ENCODE results near the gene AKT2.
A peak's percentile ranks its signal among the peaks of the same experiment; 100 is the strongest.

AKT2 gene

DNA sequence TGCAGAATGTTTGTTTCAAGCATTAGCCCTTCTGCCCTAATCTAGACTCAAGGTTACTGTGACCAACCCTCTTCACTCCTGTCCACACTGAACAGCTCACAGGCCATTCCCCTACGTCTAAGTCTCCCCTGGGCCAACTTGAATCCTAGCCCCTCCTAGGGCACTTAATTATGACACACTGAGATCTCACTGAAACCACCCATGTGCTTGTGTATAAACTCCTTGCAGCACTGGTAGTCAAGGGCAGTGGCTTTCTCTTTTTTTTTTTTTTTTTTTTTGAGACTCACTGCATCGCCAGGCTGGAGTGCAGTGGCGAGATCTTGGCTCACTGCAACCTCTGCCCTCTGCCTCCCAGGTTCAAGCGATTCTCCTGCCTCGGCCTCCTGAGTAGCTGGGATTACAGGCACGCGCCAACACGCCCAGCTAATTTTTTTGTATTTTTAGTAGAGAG, 1.9 kb upstream of the AKT2 start:
- H3F3A ChIP-seq (ENCODE audit: low read depth), result peaks cover 3% of the 10 kb centered on the region; the same call in 1 of the 2 replicates
- H3K4me1 ChIP-seq (ENCODE audit: insufficient read depth, low read length, poor library complexity, severe bottlenecking), result peaks cover 34% of the 10 kb centered on the region
- H2AFZ ChIP-seq (ENCODE audit: low read length), result 0 out of 2 replicates have a peak overlapping the region, but pooled peaks have one; percentile 16
- no peaks in the 10 kb centered on the region for H3K9me3 ChIP-seq (ENCODE audit: insufficient read depth, low read depth, low read length)
- no peaks in the 10 kb centered on the region for H3K27me3 ChIP-seq (ENCODE audit: insufficient read depth, low read length, poor library complexity, severe bottlenecking)
- peaks cover 21% of the 10 kb centered on the region for H4K20me1 ChIP-seq (ENCODE audit: insufficient read depth, low read length, poor library complexity, severe bottlenecking)
- H3K79me2 ChIP-seq (ENCODE audit: insufficient read depth, low read length), result peaks cover 28% of the 10 kb centered on the region
- peak overlapping the region; percentile 73 for H3K9ac ChIP-seq (ENCODE audit: low read depth, low read length, poor library complexity, severe bottlenecking)
- TF ChIP-seq, protein P1, sequence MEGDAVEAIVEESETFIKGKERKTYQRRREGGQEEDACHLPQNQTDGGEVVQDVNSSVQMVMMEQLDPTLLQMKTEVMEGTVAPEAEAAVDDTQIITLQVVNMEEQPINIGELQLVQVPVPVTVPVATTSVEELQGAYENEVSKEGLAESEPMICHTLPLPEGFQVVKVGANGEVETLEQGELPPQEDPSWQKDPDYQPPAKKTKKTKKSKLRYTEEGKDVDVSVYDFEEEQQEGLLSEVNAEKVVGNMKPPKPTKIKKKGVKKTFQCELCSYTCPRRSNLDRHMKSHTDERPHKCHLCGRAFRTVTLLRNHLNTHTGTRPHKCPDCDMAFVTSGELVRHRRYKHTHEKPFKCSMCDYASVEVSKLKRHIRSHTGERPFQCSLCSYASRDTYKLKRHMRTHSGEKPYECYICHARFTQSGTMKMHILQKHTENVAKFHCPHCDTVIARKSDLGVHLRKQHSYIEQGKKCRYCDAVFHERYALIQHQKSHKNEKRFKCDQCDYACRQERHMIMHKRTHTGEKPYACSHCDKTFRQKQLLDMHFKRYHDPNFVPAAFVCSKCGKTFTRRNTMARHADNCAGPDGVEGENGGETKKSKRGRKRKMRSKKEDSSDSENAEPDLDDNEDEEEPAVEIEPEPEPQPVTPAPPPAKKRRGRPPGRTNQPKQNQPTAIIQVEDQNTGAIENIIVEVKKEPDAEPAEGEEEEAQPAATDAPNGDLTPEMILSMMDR (conservative IDR thresholded peaks at IDR 0.05; ENCODE audit: low read length), result no peak
- TF ChIP-seq EZH2phosphoT487 (IDR thresholded peaks at IDR 0.05; ENCODE audit: borderline replicate concordance), result no peak
- H3K4me2 ChIP-seq (ENCODE audit: low read depth, low read length, poor library complexity, severe bottlenecking), result peak overlapping the region; percentile 75
- H3K36me3 ChIP-seq (ENCODE audit: insufficient read depth, low read length), result no peaks in the 10 kb centered on the region
- H3K9me2 ChIP-seq (replicated peaks; ENCODE audit: low read depth, low read length), result no peaks in the 10 kb centered on the region
- H3K4me3 ChIP-seq (ENCODE audit: low read length, poor library complexity, severe bottlenecking), result no peak overlapping the region

DNA sequence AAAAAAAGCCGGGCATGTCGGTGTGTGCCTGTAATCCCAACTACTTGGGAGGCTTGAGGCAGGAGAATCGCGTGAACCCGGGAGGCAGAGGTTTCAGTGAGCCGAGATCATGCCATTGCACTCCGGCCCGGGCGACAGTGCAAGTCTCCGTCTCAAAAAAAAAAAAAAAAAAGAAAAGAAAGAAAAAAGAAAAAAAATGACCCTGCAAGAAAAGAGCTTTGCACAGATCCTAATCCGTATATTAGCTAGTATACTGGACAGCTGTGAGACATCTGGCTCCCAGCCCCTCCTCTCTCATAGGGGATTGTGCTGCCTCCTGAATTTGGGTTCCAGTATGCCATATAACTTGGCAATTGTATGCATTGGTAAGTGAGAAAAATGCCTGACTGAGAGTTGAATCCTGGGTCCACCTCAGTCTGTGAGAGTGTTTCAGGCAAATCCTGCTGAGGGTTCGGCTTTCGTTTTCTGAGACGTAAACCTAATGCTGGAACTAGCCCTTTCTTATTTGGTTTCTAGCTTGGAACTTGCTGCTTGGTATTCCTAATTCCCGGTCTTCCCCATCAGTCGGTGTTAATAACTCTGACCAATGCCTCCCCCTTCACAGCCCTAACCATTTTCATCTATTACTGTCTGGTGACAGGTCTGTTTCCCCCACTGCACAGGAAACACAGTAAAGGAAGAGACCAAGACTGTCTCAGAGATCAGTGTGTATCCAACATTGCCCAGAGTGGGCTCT, 1.3 kb upstream of the AKT2 start:
- no peaks in the 10 kb centered on the region for H3K36me3 ChIP-seq (ENCODE audit: insufficient read depth, low read length)
- TF ChIP-seq EZH2phosphoT487 (IDR thresholded peaks at IDR 0.05; ENCODE audit: borderline replicate concordance), result no peak
- TF ChIP-seq, protein P1 (conservative IDR thresholded peaks at IDR 0.05; ENCODE audit: low read length), result no peak
- 0 out of 2 replicates have a peak overlapping the region, but pooled peaks have one; percentile 16 for H2AFZ ChIP-seq (ENCODE audit: low read length)
- peaks cover 3% of the 10 kb centered on the region; the same call in 1 of the 2 replicates for H3F3A ChIP-seq (ENCODE audit: low read depth)
- H3K79me2 ChIP-seq (ENCODE audit: insufficient read depth, low read length), result peaks cover 34% of the 10 kb centered on the region
- H3K4me1 ChIP-seq (ENCODE audit: insufficient read depth, low read length, poor library complexity, severe bottlenecking), result peaks cover 40% of the 10 kb centered on the region
- peak overlapping the region; percentile 73 for H3K9ac ChIP-seq (ENCODE audit: low read depth, low read length, poor library complexity, severe bottlenecking)
- peaks cover 27% of the 10 kb centered on the region for H4K20me1 ChIP-seq (ENCODE audit: insufficient read depth, low read length, poor library complexity, severe bottlenecking)
- peak overlapping the region; percentile 75 for H3K4me2 ChIP-seq (ENCODE audit: low read depth, low read length, poor library complexity, severe bottlenecking)
- peak overlapping the region; percentile 69 for H3K4me3 ChIP-seq (ENCODE audit: low read length, poor library complexity, severe bottlenecking)
- H3K9me3 ChIP-seq (ENCODE audit: insufficient read depth, low read depth, low read length), result no peaks in the 10 kb centered on the region
- H3K9me2 ChIP-seq (replicated peaks; ENCODE audit: low read depth, low read length), result no peaks in the 10 kb centered on the region
- H3K27me3 ChIP-seq (ENCODE audit: insufficient read depth, low read length, poor library complexity, severe bottlenecking), result no peaks in the 10 kb centered on the region

DNA sequence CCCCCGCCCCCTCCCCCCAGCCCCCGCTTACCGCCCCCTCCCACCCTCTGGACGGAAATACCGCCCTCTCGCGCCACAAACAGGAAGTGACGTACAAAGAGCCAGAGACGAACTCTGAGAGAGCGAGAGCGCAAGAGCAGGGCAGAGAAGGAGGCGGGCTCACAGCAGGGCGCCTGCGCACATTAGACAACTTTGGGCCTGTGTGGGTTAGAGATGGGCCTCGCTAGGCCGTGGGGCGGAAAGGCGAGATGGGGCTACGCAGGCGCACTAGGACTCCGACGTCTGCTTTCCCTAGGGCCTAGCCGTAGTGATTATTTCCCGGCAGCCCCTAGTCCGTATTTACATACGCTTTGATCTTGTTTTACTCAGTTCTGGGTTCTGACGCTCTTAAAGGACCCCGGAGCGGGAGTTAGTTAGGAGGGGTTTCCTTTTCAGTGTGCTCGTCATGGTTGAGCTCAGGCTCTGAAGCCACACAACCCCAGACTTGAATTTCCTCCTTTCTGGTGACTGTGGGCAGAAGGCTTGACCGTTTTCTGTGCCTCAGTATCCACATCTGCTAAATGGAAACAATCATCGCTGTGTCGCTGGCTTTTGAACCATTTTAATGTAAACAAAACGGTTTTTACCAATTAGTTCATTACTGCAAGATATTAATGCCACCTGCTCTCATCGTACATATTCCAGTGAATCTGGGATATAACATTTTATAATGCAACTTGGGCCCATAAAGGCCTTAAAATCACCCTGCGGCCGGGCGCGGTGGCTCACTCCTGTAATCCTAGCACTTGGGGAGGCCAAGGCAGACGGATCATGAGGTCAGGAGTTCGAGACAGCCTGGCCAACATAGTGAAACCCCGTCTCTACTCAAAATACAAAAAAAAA, 449 bp upstream of the AKT2 start:
- Histone ChIP-seq H3K9me3 (ENCODE audit: insufficient read depth, low read depth, low read length) (no peaks in the 10 kb centered on the region), H4K20me1 (ENCODE audit: insufficient read depth, low read length, poor library complexity, severe bottlenecking) (peaks cover 32% of the 10 kb centered on the region), H3K9me2 (replicated peaks; ENCODE audit: low read depth, low read length) (no peaks in the 10 kb centered on the region), H3K36me3 (ENCODE audit: insufficient read depth, low read length) (no peaks in the 10 kb centered on the region), H2AFZ (ENCODE audit: low read length) (peak overlapping the region; percentile 39; the same call in 1 of the 2 replicates), H3K4me3 (ENCODE audit: low read length, poor library complexity, severe bottlenecking) (peak overlapping the region; percentile 83), H3K4me1 (ENCODE audit: insufficient read depth, low read length, poor library complexity, severe bottlenecking) (peaks cover 47% of the 10 kb centered on the region), H3K27me3 (ENCODE audit: insufficient read depth, low read length, poor library complexity, severe bottlenecking) (no peaks in the 10 kb centered on the region), H3K79me2 (ENCODE audit: insufficient read depth, low read length) (peaks cover 42% of the 10 kb centered on the region), H3K4me2 (ENCODE audit: low read depth, low read length, poor library complexity, severe bottlenecking) (peak overlapping the region; percentile 75), H3F3A (ENCODE audit: low read depth) (peaks cover 3% of the 10 kb centered on the region; the same call in 1 of the 2 replicates), H3K9ac (ENCODE audit: low read depth, low read length, poor library complexity, severe bottlenecking) (peak overlapping the region; percentile 91)
- no peak for TF ChIP-seq EZH2phosphoT487 (IDR thresholded peaks at IDR 0.05; ENCODE audit: borderline replicate concordance)
- TF ChIP-seq, protein P1 (conservative IDR thresholded peaks at IDR 0.05; ENCODE audit: low read length), result no peak

Measured in Loucy (cell line).